Lower leg skin (tissue), 3 donors: ENCODE measurements around the gene UBE2QL1.

Experiments
- CTCF ChIP-seq, 3 donors: fragments of 450-650 bp; IDR thresholded peaks; one replicate each; pipeline ENCODE4 v1.5.1; 2016; ENCODE audit warnings: antibody characterized with exemption in 3 of 3, mild to moderate bottlenecking in 3 of 3, moderate library complexity in 2 of 3
- POLR2A ChIP-seq, 2 donors: fragments of 450-650 bp; IDR thresholded peaks; one replicate each; pipeline ENCODE4 v1.6.1; 2016 to 2017; ENCODE audit warnings: antibody characterized with exemption in 2 of 2, mild to moderate bottlenecking in 1 of 2, moderate library complexity in 1 of 2

- no peak for TF ChIP-seq CTCF (IDR thresholded peaks at IDR 0.05)
- no peak for TF ChIP-seq POLR2A (IDR thresholded peaks at IDR 0.05)
Observed at GRCh38 chr5:6455571-6456200, 7.0 kb downstream of the UBE2QL1 start.
